ENCODE data around the gene CCDC15. TPM values are rescaled to one million over a fixed set of nuclear protein-coding genes. Genes with fewer than 3 reads are reported as not detected.
"Not testable (repeated sequence)": the region's sequence is repeated elsewhere in the genome, so short reads cannot be mapped to it uniquely, and the experiment has no call there.

Gene CCDC15
- total RNA-seq, 6 donors from 2014 or later: 0.89 to 3.1 (median 1.2) TPM

DNA sequence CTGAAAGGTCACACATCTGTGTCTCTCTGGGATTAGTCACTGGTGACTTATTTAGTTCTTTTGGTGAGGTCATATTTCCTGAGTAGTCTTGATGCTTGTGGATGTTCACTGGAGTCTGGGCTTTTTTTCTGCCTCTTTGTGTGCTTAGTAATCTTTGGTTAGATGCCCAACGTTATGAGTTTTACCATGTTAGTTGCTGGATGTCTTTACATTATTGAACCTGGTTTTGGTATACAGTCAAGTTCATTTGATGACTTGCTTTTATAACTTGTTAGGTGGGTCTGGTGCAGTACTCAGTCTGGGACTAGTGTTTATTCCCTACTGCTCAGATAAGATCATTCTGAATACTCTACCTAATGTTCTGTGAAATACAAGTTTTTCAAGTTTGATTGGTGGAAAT lies 82.9 kb downstream of the CCDC15 start:
- 56 to 78% methylated on average over 1 of the region's 1 CpG for WGBS, 2 donors
- H3K9me3 ChIP-seq: no peaks in the 10 kb centered on the region
- no peak overlapping the region for H3K4me3 ChIP-seq
- DNase-seq: no peak
- H3K27ac ChIP-seq: no peak overlapping the region
- H3K36me3 ChIP-seq: peaks cover 0 to 4% (median 0%) of the 10 kb centered on the region in 4 donors
- no peaks in the 10 kb centered on the region for H3K4me1 ChIP-seq
- H3K27me3 ChIP-seq: no peaks in the 10 kb centered on the region
- TF ChIP-seq POLR2AphosphoS5 (IDR thresholded peaks at IDR 0.05) (no peak), POLR2A (IDR thresholded peaks at IDR 0.05) (no peak), EP300 (IDR thresholded peaks at IDR 0.05) (no peak)
- TF ChIP-seq, protein P1, sequence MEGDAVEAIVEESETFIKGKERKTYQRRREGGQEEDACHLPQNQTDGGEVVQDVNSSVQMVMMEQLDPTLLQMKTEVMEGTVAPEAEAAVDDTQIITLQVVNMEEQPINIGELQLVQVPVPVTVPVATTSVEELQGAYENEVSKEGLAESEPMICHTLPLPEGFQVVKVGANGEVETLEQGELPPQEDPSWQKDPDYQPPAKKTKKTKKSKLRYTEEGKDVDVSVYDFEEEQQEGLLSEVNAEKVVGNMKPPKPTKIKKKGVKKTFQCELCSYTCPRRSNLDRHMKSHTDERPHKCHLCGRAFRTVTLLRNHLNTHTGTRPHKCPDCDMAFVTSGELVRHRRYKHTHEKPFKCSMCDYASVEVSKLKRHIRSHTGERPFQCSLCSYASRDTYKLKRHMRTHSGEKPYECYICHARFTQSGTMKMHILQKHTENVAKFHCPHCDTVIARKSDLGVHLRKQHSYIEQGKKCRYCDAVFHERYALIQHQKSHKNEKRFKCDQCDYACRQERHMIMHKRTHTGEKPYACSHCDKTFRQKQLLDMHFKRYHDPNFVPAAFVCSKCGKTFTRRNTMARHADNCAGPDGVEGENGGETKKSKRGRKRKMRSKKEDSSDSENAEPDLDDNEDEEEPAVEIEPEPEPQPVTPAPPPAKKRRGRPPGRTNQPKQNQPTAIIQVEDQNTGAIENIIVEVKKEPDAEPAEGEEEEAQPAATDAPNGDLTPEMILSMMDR (IDR thresholded peaks at IDR 0.05): no peak
- ATAC-seq (ENCODE audit: low FRiP score in 2 of 2): no peak

GRCh38 chr11:125049164-125049792 lies 95.3 kb downstream of the CCDC15 start:
- Histone ChIP-seq H3K4me1 (no peaks in the 10 kb centered on the region), H3K27me3 (no peaks in the 10 kb centered on the region), H3K9me3 (no peaks in the 10 kb centered on the region), H3K4me3 (no peak overlapping the region), H3K27ac (no peak overlapping the region), H3K36me3 (no peaks in the 10 kb centered on the region)
- TF ChIP-seq, protein P1 (IDR thresholded peaks at IDR 0.05): no peak
- TF ChIP-seq EP300 (IDR thresholded peaks at IDR 0.05) (no peak), POLR2A (IDR thresholded peaks at IDR 0.05) (no peak), POLR2AphosphoS5 (IDR thresholded peaks at IDR 0.05) (no peak)
- WGBS, 2 donors: 91 to 92% methylated on average over 4 of the region's 4 CpGs
- DNase-seq: no peak
- ATAC-seq (ENCODE audit: low FRiP score in 2 of 2): no peak

DNA sequence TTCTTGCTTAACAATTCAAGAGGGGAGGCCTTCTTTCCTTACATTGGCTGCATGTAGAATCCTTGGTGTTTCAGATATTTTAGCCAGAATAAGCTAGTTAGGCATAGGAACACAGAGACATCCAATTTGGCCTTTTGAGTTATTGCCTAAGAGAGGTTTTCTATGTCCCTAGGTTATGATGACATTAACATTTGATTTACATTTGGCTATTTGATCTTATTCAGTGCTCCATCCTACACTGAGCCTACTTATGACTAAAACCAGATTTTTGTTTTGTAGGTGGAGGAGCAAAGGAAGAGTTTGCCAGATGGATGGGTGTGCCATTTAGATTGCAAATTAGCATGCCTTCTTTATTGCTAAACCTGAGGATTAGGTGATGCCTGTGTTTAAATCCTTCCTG lies 98.0 kb downstream of the CCDC15 start:
- Histone ChIP-seq H3K36me3 (no peaks in the 10 kb centered on the region), H3K4me3 (no peak overlapping the region), H3K27ac (no peak overlapping the region), H3K4me1 (no peaks in the 10 kb centered on the region), H3K9me3 (no peaks in the 10 kb centered on the region), H3K27me3 (no peaks in the 10 kb centered on the region)
- ATAC-seq (ENCODE audit: low FRiP score in 2 of 2) (no peak), DNase-seq (no peak)
- TF ChIP-seq POLR2A (IDR thresholded peaks at IDR 0.05) (no peak), EP300 (IDR thresholded peaks at IDR 0.05) (no peak), POLR2AphosphoS5 (IDR thresholded peaks at IDR 0.05) (no peak)
- TF ChIP-seq, protein P1 (IDR thresholded peaks at IDR 0.05): no peak

DNA sequence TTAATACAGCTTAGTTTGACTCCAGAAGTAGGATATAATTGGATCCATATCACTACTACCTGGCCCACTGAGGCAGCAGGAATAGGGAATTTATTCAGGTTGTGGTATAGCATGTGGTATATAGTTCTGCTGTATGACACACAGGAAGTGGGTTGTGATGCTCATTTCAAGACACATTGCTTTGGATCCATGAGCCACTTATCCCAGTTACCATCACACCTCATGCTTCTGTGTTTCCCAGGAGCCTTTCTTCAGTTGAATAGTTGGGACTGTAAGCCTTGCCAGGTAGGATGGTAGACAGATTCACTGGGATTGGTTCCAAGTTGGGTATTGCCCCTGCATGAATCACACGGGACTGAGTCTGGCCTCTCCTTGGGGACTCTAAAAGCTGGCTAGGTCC lies 99.2 kb downstream of the CCDC15 start:
- no peak for ATAC-seq (ENCODE audit: low FRiP score in 2 of 2)
- no peaks in the 10 kb centered on the region for H3K36me3 ChIP-seq
- H3K27ac ChIP-seq: no peak overlapping the region
- H3K4me3 ChIP-seq: no peak overlapping the region
- DNase-seq: no peak
- 89 to 100% methylated on average over 1 of the region's 1 CpG for WGBS, 2 donors
- no peaks in the 10 kb centered on the region for H3K4me1 ChIP-seq
- H3K9me3 ChIP-seq: no peaks in the 10 kb centered on the region
- TF ChIP-seq POLR2AphosphoS5 (IDR thresholded peaks at IDR 0.05): no peak
- no peak for TF ChIP-seq EP300 (IDR thresholded peaks at IDR 0.05)
- TF ChIP-seq POLR2A (IDR thresholded peaks at IDR 0.05): no peak
- no peaks in the 10 kb centered on the region for H3K27me3 ChIP-seq

- DNase-seq: no peak
- no peaks in the 10 kb centered on the region for H3K36me3 ChIP-seq
- 58 to 61% methylated on average over 2 of the region's 2 CpGs for WGBS, 2 donors
- no peaks in the 10 kb centered on the region for H3K4me1 ChIP-seq
- no peak for ATAC-seq (ENCODE audit: low FRiP score in 2 of 2)
- H3K27me3 ChIP-seq: no peaks in the 10 kb centered on the region
- H3K9me3 ChIP-seq: no peaks in the 10 kb centered on the region
- no peak for TF ChIP-seq POLR2AphosphoS5 (IDR thresholded peaks at IDR 0.05)
- TF ChIP-seq POLR2A (IDR thresholded peaks at IDR 0.05): no peak
- TF ChIP-seq, protein P1 (IDR thresholded peaks at IDR 0.05): no peak
- TF ChIP-seq EP300 (IDR thresholded peaks at IDR 0.05): no peak
- H3K27ac ChIP-seq: no peak overlapping the region
- no peak overlapping the region for H3K4me3 ChIP-seq
Observed at GRCh38 chr11:125055107-125055715, 101.2 kb downstream of the CCDC15 start.

- not testable (repeated sequence) for H3K27me3 ChIP-seq; H3K27ac ChIP-seq; H3K4me3 ChIP-seq; H3K36me3 ChIP-seq; ATAC-seq (ENCODE audit: low FRiP score in 2 of 2); DNase-seq; H3K9me3 ChIP-seq; H3K4me1 ChIP-seq
- WGBS, 2 donors: 93 to 95% methylated on average over 2 of the region's 2 CpGs
Observed at GRCh38 chr11:125056111-125056510, 102.1 kb downstream of the CCDC15 start.
